GM21423 (cell line): Measurements from ENCODE around the gene LCMT1.
"Not testable (repeated sequence)": the region's sequence is repeated elsewhere in the genome, so short reads cannot be mapped to it uniquely, and the experiment has no call there.

Experiments used
- ATAC-seq: cut with Tn5 transposase; IDR thresholded peaks from one replicate; pipeline ENCODE4 v1.9.1; 2021; ENCODE audit warnings: mild to moderate bottlenecking, moderate library complexity; ENCODE audit not compliant: unreplicated experiment

Gene LCMT1

DNA sequence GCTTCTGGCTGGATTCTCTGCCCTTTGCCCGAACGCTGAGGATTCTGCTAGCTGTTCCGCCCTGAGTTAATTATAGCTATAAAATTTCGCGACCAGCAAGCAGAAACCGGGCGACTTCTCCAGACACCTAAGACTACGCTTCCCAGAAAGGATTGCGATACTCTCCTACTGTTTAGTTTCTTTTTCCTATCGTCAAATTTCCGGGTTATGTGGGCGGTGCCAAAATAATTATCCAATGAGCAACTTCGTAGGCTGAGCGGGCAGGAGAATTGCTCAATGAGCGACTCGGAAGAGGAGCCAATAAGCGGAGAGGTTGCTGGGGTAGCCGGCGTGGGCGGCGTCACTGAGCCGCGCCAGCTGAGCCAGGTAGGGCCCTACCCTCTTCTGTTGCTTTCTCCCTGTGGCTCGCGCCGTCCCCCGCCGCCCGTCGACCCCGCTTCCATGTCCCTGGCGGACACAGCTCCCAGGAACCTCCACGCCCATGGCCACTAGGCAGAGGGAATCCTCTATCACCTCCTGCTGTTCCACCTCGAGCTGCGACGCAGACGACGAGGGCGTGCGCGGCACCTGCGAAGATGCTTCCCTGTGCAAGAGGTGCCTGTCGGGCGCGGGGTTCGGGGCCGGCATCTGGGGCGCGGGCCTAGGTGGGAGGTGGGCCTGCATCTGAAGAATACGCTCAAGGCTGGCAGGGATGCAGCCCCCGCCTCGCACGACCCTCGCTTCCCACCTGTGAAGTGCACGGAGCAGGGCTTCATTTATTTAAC is at the start of gene LCMT1:
TSS of gene LCMT1 (plus strand) at position 340 of the 764 bp plus-strand sequence. CDS start at position 482, 142 bp downstream.
- ATAC-seq = peak; percentile 92

- no peak for ATAC-seq
Measured at GRCh38 chr16:25063102-25063501, 48.4 kb upstream of the LCMT1 start.

GRCh38 chr16:25063865-25064264 is 47.7 kb upstream of the LCMT1 start:
- ATAC-seq = no peak

GRCh38 chr16:25064281-25064680 is 47.3 kb upstream of the LCMT1 start:
- not testable (repeated sequence) for ATAC-seq

DNA sequence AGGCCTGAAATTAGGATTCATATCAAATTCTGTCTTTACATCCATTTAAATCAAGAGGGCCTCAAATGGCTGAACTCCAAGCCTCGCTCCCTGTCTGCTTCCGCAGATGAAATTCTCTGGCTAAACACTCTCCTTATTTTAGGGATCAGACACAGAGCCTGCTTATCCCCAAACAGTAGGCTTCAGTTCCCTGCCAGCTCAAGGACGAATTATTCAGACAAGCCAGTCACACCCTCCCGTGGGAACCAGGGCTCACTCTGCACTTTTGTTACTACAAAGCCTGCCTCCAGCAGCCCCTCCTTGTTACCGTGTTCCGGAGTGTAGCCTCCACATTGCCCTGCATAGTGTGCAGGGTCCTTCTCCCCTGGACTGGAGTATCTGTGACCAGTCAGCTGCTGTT is 46.6 kb upstream of the LCMT1 start:
- no peak for ATAC-seq

DNA sequence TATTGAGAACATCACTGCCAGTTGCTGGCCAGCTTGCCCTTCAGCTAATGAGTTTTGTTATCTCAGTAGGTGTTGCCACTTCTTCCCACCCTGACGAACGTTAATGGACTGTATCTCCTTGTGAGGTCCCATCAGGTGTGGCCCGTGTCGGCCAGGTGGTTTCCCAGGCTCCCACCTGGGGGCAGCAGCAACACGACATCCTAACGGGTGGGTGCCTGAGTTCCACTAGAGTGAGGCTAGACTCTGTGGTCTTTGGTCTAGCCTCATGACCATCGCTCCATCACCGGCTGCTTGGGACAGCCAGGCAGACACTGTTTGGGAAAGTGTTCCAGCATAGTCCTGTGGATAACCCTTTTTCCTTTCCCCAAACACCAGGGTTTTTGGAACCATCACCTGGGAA is 45.6 kb upstream of the LCMT1 start:
- ATAC-seq = no peak

DNA sequence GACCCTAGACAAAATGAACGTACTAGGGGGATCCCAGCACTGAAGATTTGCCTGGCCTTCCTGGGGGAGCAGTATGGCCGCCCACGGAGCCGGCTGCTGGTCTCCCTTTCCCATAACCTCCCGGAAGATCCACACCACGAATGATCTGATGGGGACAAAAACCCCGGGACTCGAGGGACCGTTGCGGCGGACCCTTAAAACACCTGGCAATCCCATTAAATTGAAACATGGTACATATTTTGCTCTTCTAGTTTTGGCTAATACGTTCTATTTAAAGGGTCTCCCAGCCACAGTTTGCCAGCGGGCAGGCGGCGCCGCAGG is 45.2 kb upstream of the LCMT1 start:
- ATAC-seq = no peak

DNA sequence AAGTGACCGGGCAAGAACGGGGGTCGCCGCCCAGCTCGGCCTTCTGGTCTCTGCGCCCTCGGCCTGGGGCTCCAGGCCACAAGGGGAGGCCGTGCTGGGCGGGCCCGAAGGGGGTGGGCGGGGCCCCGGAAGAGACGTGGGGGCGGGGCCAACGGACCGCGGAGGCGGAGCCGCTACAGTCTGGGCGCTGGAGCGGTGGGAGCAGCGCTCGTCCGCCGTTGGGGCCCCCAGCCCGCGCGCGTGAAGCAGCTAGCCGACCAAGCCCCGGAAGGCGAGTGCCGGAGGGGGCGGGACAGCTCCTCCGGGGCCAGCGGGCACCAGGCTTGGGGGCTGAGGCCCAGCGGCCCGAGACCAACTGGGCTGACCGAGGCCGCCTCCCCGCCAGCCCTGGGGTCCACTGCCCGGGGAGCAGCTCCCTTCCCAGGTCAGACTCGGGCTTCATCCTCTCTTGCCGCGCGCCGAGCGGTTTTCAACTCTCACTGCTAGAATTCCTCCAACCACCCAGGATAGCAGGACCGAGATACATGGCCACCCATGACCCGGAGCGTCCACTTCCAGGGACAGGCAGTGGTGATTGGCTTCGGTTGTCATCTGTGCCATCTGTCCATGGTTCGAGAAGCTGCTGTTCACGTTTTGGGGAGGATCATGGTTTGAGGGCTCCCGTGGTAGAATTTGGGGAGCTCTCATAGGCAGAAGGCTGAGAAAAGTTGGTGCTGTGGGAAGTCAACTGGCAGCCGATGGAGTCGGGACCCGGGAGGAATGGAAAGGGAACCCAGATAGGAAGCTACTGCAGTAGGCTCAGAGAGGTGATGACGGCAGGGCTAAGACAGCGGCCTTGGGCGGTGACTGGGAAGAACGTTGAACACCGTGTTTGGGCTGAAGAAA is 44.6 kb upstream of the LCMT1 start:
- peak; percentile 90 for ATAC-seq

GRCh38 chr16:25073854-25074253 is 37.7 kb upstream of the LCMT1 start:
- no peak for ATAC-seq

DNA sequence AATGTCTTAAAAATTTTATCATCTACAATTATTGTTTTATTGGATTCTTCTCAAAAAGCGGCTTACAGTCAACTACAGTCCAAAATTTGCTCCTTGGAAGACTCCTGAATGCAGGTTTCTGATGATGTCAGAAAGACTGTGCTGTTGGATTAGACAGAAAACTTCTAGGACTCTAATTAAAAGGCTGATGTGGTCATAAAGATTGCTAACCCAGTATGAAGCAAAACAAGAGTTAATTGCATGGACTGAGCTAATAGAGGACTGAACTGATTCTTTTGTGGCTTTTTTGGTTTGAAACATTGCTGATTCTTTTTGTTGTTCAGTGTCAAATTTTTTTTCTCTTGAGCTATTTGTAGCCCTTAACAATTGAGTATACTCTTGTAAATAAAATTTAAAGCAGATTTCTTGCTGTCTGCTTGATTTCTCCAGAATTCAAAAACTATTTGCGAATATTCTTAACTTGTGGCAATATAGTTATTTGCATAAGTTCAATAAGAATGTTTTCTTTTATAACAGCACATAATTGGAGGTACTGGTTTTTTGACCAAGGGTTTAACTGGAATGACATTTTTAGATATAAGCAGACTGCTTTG is 33.1 kb upstream of the LCMT1 start:
- ATAC-seq = no peak

DNA sequence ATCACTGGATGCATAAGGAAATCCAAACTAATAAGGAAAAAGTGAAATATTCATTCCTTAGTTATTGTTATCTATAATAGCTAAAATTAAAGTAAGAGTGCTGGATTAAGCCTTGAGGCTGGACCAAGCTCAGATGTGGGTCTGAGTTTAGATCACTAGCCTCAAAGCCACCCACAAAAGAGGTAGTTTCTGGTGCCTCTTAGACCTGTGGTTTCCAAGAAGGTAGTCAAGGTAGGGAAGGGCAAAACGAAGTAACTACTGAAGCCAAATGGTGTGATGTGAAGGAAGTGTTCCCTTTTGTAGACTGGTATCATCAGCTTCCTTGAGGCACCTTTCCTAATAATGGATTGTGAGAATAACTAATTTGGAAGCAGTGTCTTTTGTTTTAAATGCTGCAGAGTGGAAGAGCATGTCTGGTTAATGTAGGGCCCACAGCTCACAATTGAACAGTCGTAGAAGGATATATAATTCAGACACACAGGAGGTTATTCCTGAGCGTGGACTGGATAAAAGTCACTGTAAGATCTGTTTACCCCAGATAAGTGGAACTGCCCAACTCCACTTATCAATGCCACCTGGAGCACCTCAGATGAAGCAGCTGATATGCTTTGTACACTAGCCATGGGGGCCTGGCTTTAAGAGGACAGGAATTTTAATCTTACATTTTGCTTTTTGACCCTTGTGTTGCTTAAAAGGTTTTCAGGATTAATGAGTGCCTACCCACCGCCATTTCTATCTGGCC is 31.7 kb upstream of the LCMT1 start:
- ATAC-seq = no peak

GRCh38 chr16:25080420-25081131 is 31.0 kb upstream of the LCMT1 start:
- ATAC-seq = no peak

- no peak for ATAC-seq
Measured at GRCh38 chr16:25081702-25082101, 29.8 kb upstream of the LCMT1 start.

GRCh38 chr16:25083065-25083464 is 28.5 kb upstream of the LCMT1 start:
- ATAC-seq = no peak

DNA sequence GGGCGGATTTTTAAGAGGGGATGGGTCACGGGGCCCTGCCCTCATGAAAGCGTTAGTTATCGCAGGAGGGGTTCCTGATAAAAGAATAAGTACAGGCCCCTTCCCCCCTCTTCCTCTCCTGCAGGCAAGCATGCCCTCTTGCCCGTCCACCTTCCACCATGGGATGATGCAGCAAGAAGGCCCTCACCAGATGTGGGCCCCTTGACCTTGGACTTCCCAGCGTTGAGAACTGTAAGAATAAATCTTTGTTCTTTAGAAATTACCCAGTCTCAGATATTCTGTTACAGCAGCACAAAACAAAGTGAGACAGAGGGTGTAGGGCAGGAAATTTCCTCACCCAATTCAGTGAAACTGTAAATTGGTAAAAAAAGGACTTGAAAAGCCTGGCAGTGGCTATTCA is 27.8 kb upstream of the LCMT1 start:
- ATAC-seq = no peak

DNA sequence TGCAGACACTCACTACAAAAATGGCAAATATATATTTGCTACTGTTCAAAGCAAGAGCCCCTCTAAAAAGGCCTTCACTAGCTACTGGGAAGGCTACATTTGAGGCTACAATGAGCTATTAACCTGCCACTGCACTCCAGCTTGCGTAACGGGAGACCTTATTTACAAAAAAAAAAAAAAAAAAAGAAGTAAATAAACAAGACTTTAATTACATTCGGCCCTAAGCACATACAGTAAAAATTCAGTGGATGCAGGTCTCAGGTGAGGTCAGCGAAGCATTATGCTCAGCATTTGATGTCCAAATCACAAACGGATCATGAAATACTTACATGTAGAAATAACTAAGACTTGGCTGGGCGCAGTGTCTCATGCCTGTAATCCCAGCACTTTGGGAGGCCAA is 26.7 kb upstream of the LCMT1 start:
- ATAC-seq = no peak

GRCh38 chr16:25087761-25088160 is 23.8 kb upstream of the LCMT1 start:
- no peak for ATAC-seq

DNA sequence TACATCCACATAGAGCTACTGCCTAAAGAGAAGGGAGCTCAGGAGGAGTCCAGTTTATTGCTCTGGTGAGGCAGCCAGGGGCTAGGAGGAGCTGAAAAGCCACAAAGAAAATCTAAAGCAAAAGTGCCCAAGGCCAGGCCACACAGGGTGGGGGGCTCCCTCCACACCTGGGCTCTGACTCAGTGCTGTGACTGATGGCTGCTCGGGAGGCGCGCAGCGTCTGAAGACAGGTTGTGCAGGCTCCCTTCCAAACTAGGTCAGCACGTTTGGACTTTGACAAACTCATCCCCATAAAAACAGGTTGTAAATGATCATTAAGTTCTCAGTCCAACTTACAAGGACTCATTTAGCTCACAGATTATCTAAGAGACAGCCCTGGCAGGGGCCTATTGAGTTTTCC is 22.2 kb upstream of the LCMT1 start:
- ATAC-seq = no peak

DNA sequence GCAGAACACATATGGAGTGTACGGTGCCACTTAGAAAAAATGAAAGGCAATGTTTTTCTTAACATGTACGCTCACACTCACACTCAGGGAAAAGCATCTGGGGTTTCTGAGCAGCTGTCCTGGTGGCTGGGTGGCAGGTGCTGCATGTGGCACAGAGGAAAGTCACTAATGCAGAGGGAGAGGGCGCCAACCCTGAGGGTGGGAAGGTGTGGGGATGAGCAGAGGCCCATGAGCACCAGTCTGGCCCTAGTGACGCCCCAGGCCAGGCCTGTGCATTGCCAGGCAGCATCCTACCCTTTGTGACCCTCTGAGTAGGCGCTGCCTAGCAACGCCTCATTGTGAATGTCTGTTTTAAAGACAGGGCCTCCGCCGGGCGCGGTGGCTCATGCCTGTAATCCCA is 19.1 kb upstream of the LCMT1 start:
- ATAC-seq = no peak

GRCh38 chr16:25093208-25094061 is 18.1 kb upstream of the LCMT1 start:
- no peak for ATAC-seq
